Stimulated activated naive CD8-positive, alpha-beta T cell treated with anti-CD3 and anti-CD28 coated beads, Interleukin-15, amount 100 ng/mL, for 72 hours (primary cell): ENCODE data around the gene IL22RA2.
"Not testable (repeated sequence)": the region's sequence is repeated elsewhere in the genome, so short reads cannot be mapped to it uniquely, and the experiment has no call there.

Source experiments
- ATAC-seq: fragments of 150-1000 bp; cut with Tn5 transposase; 2 replicates; pipeline ENCODE4 v1.10.0; 2021; ENCODE audit warnings: mild to moderate bottlenecking, moderate library complexity
- DNase-seq, 2 donors: peaks; one replicate each; pipeline ENCODE4 v3.0.0; 2021 to 2022
- H3K27ac Mint-ChIP-seq, 2 donors: one replicate each; pipeline ENCODE4 v1.8.0; 2022; ENCODE audit warnings: mild to moderate bottlenecking in 2 of 2, mixed read lengths in 2 of 2, moderate library complexity in 2 of 2
- H3K27me3 Mint-ChIP-seq: one replicate; pipeline ENCODE4 v1.8.0; 2022; ENCODE audit warnings: mixed read lengths
- H3K4me1 Mint-ChIP-seq: one replicate; pipeline ENCODE4 v1.8.0; 2022; ENCODE audit warnings: mild to moderate bottlenecking, mixed read lengths
- H3K4me3 Mint-ChIP-seq, 2 donors: one replicate each; pipeline ENCODE4 v1.8.0; 2022; ENCODE audit warnings: mild to moderate bottlenecking in 2 of 2, mixed read lengths in 2 of 2, moderate library complexity in 1 of 2
- H3K9me3 Mint-ChIP-seq, 2 donors: one replicate each; pipeline ENCODE4 v1.8.0; 2022; ENCODE audit warnings: mixed read lengths in 2 of 2

The IL22RA2 gene, protein sequence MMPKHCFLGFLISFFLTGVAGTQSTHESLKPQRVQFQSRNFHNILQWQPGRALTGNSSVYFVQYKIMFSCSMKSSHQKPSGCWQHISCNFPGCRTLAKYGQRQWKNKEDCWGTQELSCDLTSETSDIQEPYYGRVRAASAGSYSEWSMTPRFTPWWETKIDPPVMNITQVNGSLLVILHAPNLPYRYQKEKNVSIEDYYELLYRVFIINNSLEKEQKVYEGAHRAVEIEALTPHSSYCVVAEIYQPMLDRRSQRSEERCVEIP

DNA sequence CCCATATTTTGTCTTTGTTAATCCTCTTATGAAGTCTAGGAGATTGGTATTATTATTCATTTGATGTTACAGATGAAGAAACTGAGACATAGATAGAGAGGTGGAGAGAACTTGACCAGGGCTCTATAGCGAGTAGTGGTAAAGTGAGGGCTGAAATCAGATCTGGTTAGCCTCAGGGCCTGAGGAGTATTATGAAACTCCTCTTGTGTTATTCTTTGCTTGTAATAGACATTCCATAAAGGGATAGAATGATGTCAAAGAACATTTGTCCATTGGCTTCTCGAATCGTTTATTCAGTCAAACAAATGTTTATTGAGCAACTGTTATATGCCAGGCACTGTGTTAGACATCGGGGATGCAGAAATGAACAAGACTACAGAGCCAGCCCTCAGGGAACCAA, at the start of gene IL22RA2:
IL22RA2 (minus strand) TSS at position 144 of the 400 bp plus-strand sequence. CDS start 11,895 bp downstream, outside the sequence.
- H3K4me1 Mint-ChIP-seq, result peaks cover 12% of the 10 kb centered on the region

DNA sequence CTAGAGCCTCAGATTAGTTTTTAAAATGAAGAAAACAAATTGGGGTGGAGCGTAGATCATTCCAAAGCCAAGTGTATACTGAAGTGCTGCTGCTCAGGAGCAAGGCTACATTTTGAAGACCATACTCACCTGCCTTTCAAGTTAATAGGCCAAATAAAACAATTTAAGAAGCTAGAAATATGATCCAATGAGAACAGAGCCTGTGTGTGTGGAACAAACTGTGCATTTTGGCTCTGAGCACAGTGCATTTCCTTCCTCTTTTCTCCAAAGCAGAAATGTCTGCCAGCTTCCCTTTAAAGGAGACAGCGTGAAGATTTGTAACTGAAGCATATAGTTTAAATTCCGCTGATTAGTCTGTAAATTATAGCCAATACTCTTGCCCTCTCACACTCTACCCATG, 48.9 kb upstream of the IL22RA2 start:
- no peak overlapping the region for H3K4me3 Mint-ChIP-seq
- no peaks in the 10 kb centered on the region for H3K9me3 Mint-ChIP-seq
- no peak for DNase-seq
- no peak overlapping the region for H3K27ac Mint-ChIP-seq
- H3K27me3 Mint-ChIP-seq, result no peaks in the 10 kb centered on the region
- peaks cover 46% of the 10 kb centered on the region for H3K4me1 Mint-ChIP-seq
- ATAC-seq, result no peak

More for the DNA sequence above, at the start of gene IL22RA2:
- peaks cover 26% of the 10 kb centered on the region for H3K27me3 Mint-ChIP-seq
- H3K9me3 Mint-ChIP-seq, result peaks cover 8 to 11% of the 10 kb centered on the region in 2 donors
- DNase-seq (no peak), ATAC-seq (no peak)
- no peak within 1 kb of the TSS for H3K4me3 Mint-ChIP-seq
- no peak within 1 kb of the TSS for H3K27ac Mint-ChIP-seq

DNA sequence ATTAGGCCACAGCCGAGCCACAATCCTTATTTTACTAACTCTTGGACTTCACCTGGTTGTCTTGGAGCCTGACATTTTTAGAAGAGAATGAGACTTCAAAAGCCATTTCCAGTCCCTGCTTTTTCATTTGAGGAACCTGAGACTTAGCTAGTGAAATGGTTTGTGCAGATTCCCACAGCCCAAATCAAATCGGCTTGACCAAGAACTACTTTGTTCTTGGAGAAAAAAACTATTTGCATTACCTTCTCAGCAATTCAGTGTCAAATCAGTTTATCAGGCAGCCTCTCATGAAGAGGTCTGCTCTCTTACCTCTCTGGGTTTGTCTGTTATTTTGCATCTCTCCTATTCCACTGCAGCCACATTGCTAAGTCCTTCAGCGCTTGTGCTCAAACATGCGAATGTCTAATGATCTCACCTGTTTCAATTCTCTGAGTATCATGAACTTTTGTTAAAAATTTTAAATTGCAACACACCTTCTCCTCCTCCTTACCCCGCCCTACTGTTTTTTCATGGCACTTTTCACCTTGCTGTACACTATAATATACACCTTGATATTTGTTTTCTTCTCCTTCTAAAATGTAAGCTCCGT, 46.3 kb upstream of the IL22RA2 start:
- peaks cover 53% of the 10 kb centered on the region for H3K4me1 Mint-ChIP-seq

DNA sequence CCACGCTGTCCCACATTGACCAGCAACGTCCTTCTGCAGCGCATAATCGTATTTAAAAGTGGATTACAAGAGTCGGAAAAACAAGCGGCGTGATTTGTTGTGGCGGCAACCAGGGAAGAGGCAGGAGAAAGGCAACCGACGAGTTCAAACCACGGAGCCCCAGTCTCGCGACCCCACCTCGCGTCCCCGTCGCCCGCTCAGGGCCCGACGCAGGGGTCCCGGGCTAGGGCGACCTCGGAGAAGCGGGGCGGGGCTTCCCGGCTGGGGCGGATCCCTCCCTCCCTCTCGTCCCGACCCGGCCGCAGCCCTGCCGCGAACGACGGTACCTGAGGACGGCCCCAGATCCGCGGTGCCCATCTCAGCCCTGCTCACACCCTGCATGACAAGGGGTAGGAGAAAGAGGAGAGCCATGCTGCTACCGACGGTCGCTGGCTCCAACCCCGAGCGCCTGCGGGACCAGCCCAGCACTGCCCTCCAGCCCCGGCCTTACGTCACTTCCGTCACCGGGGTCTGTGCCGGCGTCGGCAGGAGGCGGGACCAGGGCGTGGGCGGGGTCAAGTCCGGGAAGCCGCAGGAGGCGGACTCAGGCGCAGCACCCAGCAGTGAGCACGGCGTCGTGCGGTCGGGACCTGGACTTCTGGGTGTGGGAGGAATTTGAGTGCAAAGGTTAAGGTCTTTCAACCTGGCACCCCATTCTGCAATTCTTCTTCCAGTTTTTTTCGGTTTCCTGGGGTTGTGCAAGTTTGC, 45.6 kb upstream of the IL22RA2 start, which contains the start of gene IFNGR1:
IFNGR1 (minus strand) TSS at position 469 of the 747 bp plus-strand sequence; CDS start at position 411, 58 bp downstream.
- ATAC-seq (peak; percentile 88), DNase-seq (peak; percentile 90 to 94)
- Mint-ChIP-seq H3K9me3 (no peaks in the 10 kb centered on the region), H3K4me1 (peaks cover 53% of the 10 kb centered on the region), H3K27me3 (no peaks in the 10 kb centered on the region), H3K27ac (peak within 1 kb of the TSS; percentile 99 to 100), H3K4me3 (peak within 1 kb of the TSS; percentile 92 to 100)

More for the DNA sequence above, 46.3 kb upstream of the IL22RA2 start:
- H3K4me3 Mint-ChIP-seq, result peak overlapping the region; percentile 92 to 100
- H3K27ac Mint-ChIP-seq, result peak overlapping the region; percentile 53 to 94
- no peaks in the 10 kb centered on the region for H3K27me3 Mint-ChIP-seq
- H3K9me3 Mint-ChIP-seq, result no peaks in the 10 kb centered on the region
- peak; percentile 2 for ATAC-seq
- no peak for DNase-seq

DNA sequence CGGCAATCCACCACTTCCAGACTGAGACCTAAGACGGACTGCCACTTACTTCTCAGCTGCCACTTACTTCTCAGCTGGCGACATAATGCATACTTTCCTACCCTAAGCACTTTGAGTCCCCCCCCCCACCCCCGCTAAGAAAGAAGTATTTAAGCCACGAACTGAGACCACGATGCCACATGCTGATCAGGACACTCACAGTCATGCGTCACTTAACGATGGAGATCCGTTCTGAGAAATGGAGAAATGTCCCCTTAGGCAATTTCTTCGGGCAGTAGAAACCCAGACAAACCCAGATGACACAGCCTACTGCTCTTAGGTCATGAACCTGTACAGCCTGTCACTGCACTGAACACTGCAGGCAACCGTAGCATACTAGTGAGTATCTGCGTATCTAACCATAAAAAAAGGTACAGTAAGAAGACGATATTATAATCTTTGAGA, 45.1 kb upstream of the IL22RA2 start:
- peak; percentile 40 to 74 for DNase-seq
- Mint-ChIP-seq H3K27ac (peak overlapping the region; percentile 99 to 100), H3K4me1 (peaks cover 53% of the 10 kb centered on the region), H3K4me3 (peak overlapping the region; percentile 92 to 100), H3K27me3 (no peaks in the 10 kb centered on the region), H3K9me3 (no peaks in the 10 kb centered on the region)
- peak; percentile 93 for ATAC-seq

DNA sequence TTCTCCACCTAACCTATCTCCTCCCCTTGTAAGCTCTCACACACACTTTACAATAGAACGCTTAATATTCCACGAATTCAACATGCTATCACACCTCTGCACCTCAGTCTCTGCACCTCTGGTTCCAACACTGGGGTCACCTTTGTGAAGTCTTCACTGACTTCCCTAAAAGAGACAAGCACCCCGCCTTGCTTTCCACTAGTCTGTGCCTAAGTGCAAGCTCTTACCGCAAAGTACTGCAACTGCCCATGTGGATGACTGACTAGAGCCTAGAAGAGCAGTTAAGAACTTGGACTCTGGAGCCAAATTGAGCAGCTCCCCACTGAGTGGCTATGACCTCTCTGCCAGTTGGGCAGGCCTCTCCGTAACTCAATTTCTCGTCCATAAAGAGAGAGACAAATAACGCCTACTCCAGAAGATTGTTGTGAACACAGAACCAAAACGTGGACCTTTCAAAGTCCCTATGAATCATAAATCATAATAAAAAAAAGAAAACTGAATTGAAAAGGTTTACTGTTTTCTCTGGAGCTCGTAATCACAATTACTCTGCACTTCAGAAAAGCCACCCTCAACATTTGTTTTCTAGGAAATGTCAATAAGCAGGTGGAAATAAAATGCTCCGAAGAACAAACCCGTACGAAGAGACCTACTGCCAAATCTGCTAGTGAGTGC, 44.5 kb upstream of the IL22RA2 start:
- H3K27me3 Mint-ChIP-seq, result no peaks in the 10 kb centered on the region
- H3K4me1 Mint-ChIP-seq, result peaks cover 56% of the 10 kb centered on the region
- H3K27ac Mint-ChIP-seq, result peak overlapping the region; percentile 99 to 100
- no peaks in the 10 kb centered on the region for H3K9me3 Mint-ChIP-seq
- H3K4me3 Mint-ChIP-seq, result peak overlapping the region; percentile 92 to 100
- ATAC-seq (no peak), DNase-seq (no peak)

DNA sequence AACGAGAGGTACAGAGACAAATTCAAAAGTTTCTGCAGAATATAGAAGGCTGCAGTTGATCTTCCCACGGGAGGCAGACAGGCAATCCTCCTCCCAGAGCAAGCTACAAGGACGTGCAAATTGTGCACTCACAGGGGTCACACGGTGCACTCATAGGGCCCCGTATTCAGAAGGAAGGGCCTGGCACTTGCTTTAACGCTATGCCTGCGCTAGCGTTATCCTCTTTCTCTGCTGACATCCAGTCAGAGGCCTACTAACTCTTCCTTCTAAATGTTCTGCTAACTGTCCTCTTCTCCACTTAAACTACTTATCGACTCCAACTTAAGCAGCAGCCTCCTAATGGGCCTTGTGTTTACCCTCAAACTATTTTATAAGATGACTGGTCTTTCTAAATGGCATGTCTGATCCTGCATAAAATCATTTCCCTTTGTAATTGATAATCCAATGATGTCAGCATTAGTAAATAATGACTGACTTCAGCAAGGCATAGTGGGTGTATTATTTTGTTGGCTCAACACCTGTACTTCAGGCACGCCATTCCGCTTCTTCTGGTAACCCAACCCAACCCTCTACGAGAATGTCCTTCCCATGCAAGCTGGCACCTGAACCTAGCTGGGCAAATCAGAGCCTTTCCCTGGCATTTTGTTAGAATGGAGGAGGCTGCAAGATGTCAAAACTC, 43.6 kb upstream of the IL22RA2 start:
- Mint-ChIP-seq H3K4me3 (peak overlapping the region in 1 of 2 donors; percentile 16), H3K9me3 (no peaks in the 10 kb centered on the region), H3K4me1 (peaks cover 63% of the 10 kb centered on the region), H3K27ac (peak overlapping the region in 1 of 2 donors; percentile 36), H3K27me3 (no peaks in the 10 kb centered on the region)
- DNase-seq, result no peak
- no peak for ATAC-seq

DNA sequence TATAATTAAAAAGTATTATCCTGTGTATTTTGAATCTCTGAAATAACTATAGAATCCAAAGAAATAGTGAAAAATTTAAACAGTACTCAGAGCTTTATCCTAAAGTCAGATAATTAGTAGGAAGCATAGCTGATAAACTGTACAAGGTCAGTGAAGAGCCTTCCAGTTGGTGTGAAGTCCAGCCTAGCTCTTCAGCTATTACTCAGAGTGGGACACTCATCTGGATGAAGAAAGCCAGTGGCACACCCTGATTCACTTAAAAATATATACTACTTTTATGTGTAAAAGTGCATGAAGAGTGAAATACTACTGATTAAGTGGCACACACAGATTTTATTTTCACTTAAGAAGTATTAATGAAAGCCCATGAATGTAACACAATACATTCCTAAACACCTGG, 42.7 kb upstream of the IL22RA2 start:
- Mint-ChIP-seq H3K4me1 (peaks cover 73% of the 10 kb centered on the region), H3K9me3 (no peaks in the 10 kb centered on the region), H3K4me3 (no peak overlapping the region), H3K27me3 (no peaks in the 10 kb centered on the region), H3K27ac (no peak overlapping the region)
- ATAC-seq (no peak), DNase-seq (no peak)

DNA sequence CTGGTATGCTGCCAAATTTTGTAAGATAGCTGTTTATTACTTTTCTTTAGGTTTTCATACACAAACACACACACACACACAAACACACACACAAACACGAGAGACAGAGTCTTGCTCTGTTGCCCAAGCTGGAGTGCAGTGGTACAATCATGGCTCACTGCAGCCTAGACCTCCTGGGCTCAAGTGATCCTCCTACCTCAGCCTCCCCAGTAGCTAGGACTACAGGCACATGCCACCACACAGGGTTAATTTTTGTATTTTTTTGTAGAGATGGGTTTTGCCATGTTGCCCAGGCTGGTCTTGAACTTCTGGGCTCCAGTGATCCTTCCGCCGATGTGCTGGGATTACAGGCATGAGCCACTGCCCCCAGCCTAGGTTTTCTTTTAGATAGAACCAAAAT, 42.2 kb upstream of the IL22RA2 start:
- not testable (repeated sequence) for H3K4me3 Mint-ChIP-seq, H3K9me3 Mint-ChIP-seq, DNase-seq, H3K27ac Mint-ChIP-seq, ATAC-seq, H3K27me3 Mint-ChIP-seq
- peaks cover 70% of the 10 kb centered on the region for H3K4me1 Mint-ChIP-seq

DNA sequence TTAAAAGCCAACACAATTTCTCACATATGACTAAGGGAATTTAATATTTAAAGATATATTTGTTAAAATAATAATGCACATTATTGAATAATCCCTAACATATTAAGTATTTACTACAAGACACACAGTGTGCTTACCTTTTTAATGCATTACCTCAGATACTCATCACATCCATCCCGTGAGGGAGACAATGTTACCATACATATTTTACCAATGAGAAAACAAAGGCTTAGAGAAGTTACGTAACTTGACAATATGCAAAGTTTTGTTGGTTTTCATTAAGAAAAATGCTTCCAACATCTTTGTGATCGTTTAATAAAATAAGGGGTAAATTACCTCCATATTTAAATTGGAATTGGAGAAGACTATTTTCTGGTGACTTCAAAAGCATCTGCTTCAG, 41.5 kb upstream of the IL22RA2 start:
- Mint-ChIP-seq H3K4me1 (peaks cover 63% of the 10 kb centered on the region), H3K4me3 (no peak overlapping the region), H3K27me3 (no peaks in the 10 kb centered on the region), H3K9me3 (peaks cover under 1 to 2% of the 10 kb centered on the region in 2 donors), H3K27ac (no peak overlapping the region)
- no peak for ATAC-seq
- DNase-seq, result no peak

DNA sequence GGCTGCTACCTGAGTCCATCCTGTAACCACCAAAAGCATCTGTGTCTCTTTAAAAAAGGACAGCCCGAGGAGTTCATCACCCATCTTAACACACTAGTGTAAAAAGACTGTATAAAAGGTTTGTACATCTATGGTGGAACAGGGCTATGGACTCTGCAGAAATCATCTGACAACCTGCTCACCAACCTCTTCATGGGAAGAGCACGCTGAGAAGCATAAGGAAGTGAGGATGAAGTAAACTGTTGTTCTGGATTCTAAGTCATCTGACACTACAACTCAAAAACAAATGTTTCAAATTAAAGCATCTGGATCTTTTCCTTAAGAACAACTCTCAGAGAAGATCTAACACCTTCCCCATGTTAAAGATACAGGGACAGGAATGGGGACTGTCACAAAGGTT, 40.4 kb upstream of the IL22RA2 start:
- H3K27ac Mint-ChIP-seq, result no peak overlapping the region
- ATAC-seq (no peak), DNase-seq (no peak)
- no peak overlapping the region for H3K4me3 Mint-ChIP-seq
- no peaks in the 10 kb centered on the region for H3K27me3 Mint-ChIP-seq
- peaks cover 65% of the 10 kb centered on the region for H3K4me1 Mint-ChIP-seq
- peaks cover 9 to 12% of the 10 kb centered on the region in 2 donors for H3K9me3 Mint-ChIP-seq

DNA sequence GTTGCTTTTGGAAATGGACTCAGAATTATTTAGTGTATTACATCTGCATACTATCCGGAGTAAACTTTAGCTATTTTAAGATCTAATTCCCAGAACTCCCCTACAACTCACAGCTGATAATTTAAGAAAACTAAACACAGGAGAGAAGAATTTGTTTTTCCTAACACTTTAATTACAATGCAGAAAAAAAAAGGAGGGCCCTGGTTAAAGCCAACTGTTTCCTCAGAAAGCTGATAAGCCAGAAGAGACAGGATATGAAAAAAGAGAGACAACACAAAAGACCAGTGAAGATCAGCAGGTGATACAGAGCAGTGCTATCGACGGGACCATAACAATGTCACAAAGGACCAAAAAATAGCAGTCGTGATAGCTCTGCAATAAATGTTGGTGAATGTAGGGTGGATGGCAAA, 39.9 kb upstream of the IL22RA2 start:
- no peaks in the 10 kb centered on the region for H3K27me3 Mint-ChIP-seq
- H3K4me1 Mint-ChIP-seq, result peaks cover 65% of the 10 kb centered on the region
- H3K27ac Mint-ChIP-seq, result no peak overlapping the region
- H3K9me3 Mint-ChIP-seq, result peaks cover 9 to 17% of the 10 kb centered on the region in 2 donors
- H3K4me3 Mint-ChIP-seq, result no peak overlapping the region
- DNase-seq (no peak), ATAC-seq (no peak)

DNA sequence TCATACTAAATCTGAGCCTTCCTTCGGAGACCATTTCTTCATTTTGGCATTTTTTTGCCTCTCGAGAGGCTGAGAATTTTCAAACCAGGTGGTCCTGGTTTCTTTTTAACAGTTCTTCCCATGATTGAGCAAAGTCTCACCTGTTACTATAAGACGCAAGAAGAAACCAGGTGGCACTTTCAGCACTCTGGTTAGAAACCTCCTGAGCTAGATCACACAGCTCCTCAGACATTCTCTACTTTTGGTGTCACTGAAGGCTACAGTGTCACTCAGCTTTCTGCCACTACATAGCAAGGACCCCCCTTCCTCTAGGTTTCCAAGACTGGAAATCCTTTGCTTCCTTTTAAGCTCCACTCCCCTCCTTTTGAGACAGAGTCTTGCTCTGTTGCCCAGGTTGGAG, 38.5 kb upstream of the IL22RA2 start:
- peaks cover 54% of the 10 kb centered on the region for H3K4me1 Mint-ChIP-seq
- DNase-seq, result no peak
- no peak for ATAC-seq
- H3K27me3 Mint-ChIP-seq, result no peaks in the 10 kb centered on the region
- peaks cover 14 to 27% of the 10 kb centered on the region in 2 donors for H3K9me3 Mint-ChIP-seq
- H3K4me3 Mint-ChIP-seq, result no peak overlapping the region
- peak overlapping the region in 1 of 2 donors; percentile 85 for H3K27ac Mint-ChIP-seq

DNA sequence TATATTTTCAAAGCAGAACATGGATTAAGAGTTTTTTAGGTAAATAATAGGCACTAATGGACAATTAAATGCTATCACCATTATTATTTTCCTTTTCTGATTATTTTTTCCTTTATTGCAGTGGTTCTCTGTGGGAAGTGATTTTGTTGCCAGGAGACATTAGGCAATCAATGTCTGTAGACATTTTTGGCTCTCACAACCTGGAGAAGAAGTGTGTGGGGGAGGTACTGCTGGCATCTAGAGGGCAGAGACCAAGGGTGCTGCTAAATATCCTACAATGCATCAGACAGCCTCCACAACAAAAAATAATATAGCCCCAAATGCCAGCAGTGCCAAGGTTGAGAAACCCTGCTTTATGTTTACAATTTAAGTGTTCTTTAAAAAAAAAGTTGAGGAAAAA, 37.5 kb upstream of the IL22RA2 start:
- no peak overlapping the region for H3K27ac Mint-ChIP-seq
- H3K9me3 Mint-ChIP-seq, result peaks cover 14 to 27% of the 10 kb centered on the region in 2 donors
- no peak overlapping the region for H3K4me3 Mint-ChIP-seq
- ATAC-seq, result no peak
- H3K4me1 Mint-ChIP-seq, result peaks cover 47% of the 10 kb centered on the region
- DNase-seq, result no peak
- no peaks in the 10 kb centered on the region for H3K27me3 Mint-ChIP-seq

DNA sequence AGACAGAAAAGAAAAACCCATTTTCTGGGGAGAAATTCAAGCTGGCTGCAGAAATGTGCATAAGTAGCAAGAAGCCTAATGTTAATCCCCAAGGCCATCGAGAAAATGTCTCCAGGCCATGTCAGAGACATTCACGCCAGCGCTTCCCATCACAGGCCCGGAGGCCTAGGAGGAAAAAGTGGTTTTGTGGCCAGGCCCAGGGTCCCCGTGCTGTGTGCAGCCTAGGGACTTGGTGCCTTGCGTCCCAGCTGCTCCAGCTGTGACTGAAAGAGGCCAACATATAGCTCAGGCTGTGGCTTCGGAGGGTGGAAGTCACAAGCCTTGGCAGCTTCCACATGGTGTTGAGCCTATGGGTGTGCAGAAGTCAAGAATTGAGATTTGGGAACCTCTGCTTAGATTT, 34.8 kb upstream of the IL22RA2 start:
- no peak overlapping the region for H3K27ac Mint-ChIP-seq
- no peaks in the 10 kb centered on the region for H3K27me3 Mint-ChIP-seq
- DNase-seq (no peak), ATAC-seq (no peak)
- H3K9me3 Mint-ChIP-seq, result peaks cover 14 to 27% of the 10 kb centered on the region in 2 donors
- peaks cover 27% of the 10 kb centered on the region for H3K4me1 Mint-ChIP-seq
- no peak overlapping the region for H3K4me3 Mint-ChIP-seq
